C4-2B (cell line): ENCODE data around the gene CA10.

Experiments
- H3K27ac ChIP-seq: fragments of 450-650 bp; 2 replicates; pipeline ENCODE4 v1.5.1; 2017
- ZFX ChIP-seq: fragments of 450-650 bp; IDR thresholded peaks from 2 replicates; pipeline ENCODE4 v1.6.1; 2017
- TF ChIP-seq, protein P1 (sequence below): fragments of 450-650 bp; conservative IDR thresholded peaks from 2 replicates; pipeline ENCODE4 v1.5.1; 2017; ENCODE audit warnings: mild to moderate bottlenecking

CA10 gene

GRCh38 chr17:51794466-51794865 is 364.0 kb downstream of the CA10 start:
- H3K27ac ChIP-seq: no peak overlapping the region
- TF ChIP-seq ZFX: no peak
- TF ChIP-seq, protein P1, sequence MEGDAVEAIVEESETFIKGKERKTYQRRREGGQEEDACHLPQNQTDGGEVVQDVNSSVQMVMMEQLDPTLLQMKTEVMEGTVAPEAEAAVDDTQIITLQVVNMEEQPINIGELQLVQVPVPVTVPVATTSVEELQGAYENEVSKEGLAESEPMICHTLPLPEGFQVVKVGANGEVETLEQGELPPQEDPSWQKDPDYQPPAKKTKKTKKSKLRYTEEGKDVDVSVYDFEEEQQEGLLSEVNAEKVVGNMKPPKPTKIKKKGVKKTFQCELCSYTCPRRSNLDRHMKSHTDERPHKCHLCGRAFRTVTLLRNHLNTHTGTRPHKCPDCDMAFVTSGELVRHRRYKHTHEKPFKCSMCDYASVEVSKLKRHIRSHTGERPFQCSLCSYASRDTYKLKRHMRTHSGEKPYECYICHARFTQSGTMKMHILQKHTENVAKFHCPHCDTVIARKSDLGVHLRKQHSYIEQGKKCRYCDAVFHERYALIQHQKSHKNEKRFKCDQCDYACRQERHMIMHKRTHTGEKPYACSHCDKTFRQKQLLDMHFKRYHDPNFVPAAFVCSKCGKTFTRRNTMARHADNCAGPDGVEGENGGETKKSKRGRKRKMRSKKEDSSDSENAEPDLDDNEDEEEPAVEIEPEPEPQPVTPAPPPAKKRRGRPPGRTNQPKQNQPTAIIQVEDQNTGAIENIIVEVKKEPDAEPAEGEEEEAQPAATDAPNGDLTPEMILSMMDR: no peak

DNA sequence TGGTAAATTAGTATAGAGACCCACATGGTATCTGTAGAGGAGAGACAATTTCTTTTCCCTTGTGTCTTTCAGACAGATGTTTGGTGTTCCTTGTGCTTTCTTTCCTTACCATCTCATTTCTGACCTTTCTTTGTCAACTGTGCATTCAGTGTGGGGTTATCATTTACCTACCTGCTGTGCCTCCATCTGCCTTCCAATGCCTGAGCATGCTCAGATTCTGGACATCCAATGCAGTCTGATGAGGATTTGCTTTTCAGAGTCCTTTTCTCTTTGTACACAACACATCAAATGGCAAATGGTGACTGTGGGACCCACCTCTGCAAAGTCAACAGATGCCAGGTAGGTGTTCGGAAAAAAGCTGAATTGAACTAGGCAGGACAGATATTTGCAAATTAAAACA is 364.8 kb downstream of the CA10 start:
- TF ChIP-seq, protein P1: no peak
- TF ChIP-seq ZFX: no peak

GRCh38 chr17:51778842-51779241 is 379.7 kb downstream of the CA10 start:
- TF ChIP-seq, protein P1: no peak
- TF ChIP-seq ZFX: no peak
- H3K27ac ChIP-seq: no peak overlapping the region

More for the DNA sequence above, 364.8 kb downstream of the CA10 start:
- H3K27ac ChIP-seq: no peak overlapping the region

DNA sequence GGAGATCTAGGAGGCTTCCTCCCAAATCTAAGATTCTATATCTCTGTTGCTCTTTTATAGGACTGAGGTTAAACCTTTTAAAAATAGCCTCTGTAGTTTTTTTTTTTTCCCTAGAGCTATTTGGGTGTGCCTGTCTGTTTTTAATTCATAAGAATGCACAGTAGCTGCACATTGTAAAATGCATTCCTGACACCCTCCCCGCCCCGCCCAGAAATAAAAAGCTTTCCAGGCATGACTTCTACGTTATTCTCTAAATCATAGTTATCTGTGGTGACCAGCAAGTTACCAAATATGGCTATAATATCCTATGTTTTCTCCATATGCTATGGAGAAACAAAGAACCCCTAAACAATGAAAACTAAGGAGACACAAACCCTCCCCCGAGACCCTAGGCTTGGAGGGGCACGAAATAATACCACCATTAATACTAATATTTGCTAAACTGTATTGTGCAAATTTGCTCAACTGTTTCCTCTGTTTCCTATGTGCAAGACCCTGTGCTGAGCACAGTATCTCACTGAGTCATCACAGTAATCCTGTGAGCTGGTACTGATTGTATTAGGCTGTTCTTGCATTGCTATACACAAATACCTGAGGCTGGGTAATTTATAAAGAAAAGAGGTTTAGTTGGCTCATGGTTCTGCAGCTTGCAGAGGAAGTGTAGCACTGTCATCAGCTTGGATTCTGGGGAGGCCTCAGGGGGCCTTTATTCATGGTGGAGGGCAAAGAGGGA is 388.3 kb downstream of the CA10 start:
- no peak overlapping the region for H3K27ac ChIP-seq
- TF ChIP-seq, protein P1: no peak
- no peak for TF ChIP-seq ZFX

DNA sequence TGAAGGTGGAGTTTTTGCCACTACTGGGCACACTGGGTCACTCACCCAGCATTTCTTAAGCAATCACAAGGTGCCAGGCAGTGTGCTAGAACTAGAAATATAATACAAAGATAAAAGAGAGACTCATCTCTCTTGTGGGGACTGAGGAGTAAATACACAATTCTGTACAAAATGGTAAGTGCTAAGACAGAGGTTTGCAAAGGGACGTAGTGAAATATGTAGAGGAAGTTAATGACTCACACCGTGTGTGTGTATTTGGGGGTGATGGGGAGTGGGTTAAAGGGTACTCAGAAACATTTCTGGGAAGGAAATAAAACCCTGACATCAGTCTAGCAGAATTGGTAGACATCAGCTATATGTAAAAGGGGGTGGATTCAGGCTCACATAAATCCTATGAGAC is 389.3 kb downstream of the CA10 start:
- TF ChIP-seq, protein P1: no peak
- no peak for TF ChIP-seq ZFX
- no peak overlapping the region for H3K27ac ChIP-seq

GRCh38 chr17:51768706-51769105 is 389.8 kb downstream of the CA10 start:
- TF ChIP-seq, protein P1: no peak
- no peak for TF ChIP-seq ZFX
- H3K27ac ChIP-seq: no peak overlapping the region

DNA sequence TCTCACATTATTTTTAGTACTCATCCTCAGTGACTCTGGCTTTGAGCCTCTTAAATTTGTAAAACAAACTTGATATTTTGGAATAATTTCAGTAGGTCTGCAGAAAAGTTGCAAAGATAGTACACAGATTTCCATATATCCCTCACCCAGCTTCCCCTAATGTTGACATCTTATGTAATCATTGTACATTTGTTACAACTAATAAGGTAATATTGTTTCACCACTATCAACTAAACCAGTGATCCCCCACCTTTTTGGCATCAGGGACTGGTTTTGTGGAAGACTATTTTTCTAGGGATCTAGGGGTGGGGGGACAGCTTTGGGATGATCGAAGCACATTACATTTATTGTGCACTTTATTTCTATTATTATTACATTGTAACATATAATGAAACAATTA is 391.2 kb downstream of the CA10 start:
- TF ChIP-seq, protein P1: no peak
- no peak for TF ChIP-seq ZFX
- H3K27ac ChIP-seq: no peak overlapping the region
